Skeletal muscle cell (primary cell): ENCODE measurements around the gene ZNF524.

Experiments used
- DNase-seq: peaks from one replicate; pipeline ENCODE4 v3.0.0-alpha.2; 2010; ENCODE audit warnings: low read depth
- H3K4me3 ChIP-seq: 2 replicates; pipeline ENCODE4 v1.5.1; 2011; ENCODE audit warnings: low read depth, mild to moderate bottlenecking, control low read depth, low read length, moderate library complexity

Gene ZNF524

GRCh38 chr19:55635856-55636440, 35.9 kb downstream of the ZNF524 start:
- H3K4me3 ChIP-seq = peak overlapping the region; percentile 100
- no peak for DNase-seq

- H3K4me3 ChIP-seq = no peak overlapping the region
- DNase-seq = no peak
Observed at GRCh38 chr19:55636723-55637122, 36.6 kb downstream of the ZNF524 start.

- no peak overlapping the region for H3K4me3 ChIP-seq
- no peak for DNase-seq
Observed at GRCh38 chr19:55637534-55637933, 37.4 kb downstream of the ZNF524 start.

GRCh38 chr19:55638864-55639359, 38.8 kb downstream of the ZNF524 start:
- DNase-seq = no peak
- no peak overlapping the region for H3K4me3 ChIP-seq

GRCh38 chr19:55640043-55640576, 40.0 kb downstream of the ZNF524 start:
- DNase-seq = no peak
- peak overlapping the region; percentile 92 for H3K4me3 ChIP-seq

- peak; percentile 59 for DNase-seq
- peak within 1 kb of the TSS; percentile 92 for H3K4me3 ChIP-seq
Observed at GRCh38 chr19:55640577-55641425, 40.7 kb downstream of the ZNF524 start, which contains the start of gene ZNF580. Gene ZNF580, plus strand, starts transcription at chr19:55641002. Its CDS starts 1,507 bp downstream, at chr19:55642509.

- DNase-seq = no peak
- H3K4me3 ChIP-seq = peak overlapping the region; percentile 92
Observed at GRCh38 chr19:55641426-55642152, 41.5 kb downstream of the ZNF524 start.

- DNase-seq = no peak
- H3K4me3 ChIP-seq = peak overlapping the region; percentile 92
Observed at GRCh38 chr19:55642153-55643002, 42.3 kb downstream of the ZNF524 start.

- H3K4me3 ChIP-seq = peak within 1 kb of the TSS; percentile 92
- DNase-seq = peak; percentile 40
Observed at GRCh38 chr19:55643003-55643886, 43.2 kb downstream of the ZNF524 start, which contains the start of gene ZNF581. Gene ZNF581, plus strand, starts transcription at chr19:55643649. Its CDS starts 923 bp downstream, at chr19:55644572.

- no peak for DNase-seq
- peak overlapping the region; percentile 92 for H3K4me3 ChIP-seq
Observed at GRCh38 chr19:55643887-55644176, 43.7 kb downstream of the ZNF524 start.

- peak overlapping the region; percentile 92 for H3K4me3 ChIP-seq
- DNase-seq = no peak
Observed at GRCh38 chr19:55644191-55644833, 44.2 kb downstream of the ZNF524 start.

GRCh38 chr19:55644842-55645511, 44.9 kb downstream of the ZNF524 start:
- DNase-seq = no peak
- H3K4me3 ChIP-seq = peak overlapping the region; percentile 92

GRCh38 chr19:55645512-55645881, 45.4 kb downstream of the ZNF524 start:
- no peak for DNase-seq
- H3K4me3 ChIP-seq = no peak overlapping the region

GRCh38 chr19:55646889-55647731, 47.0 kb downstream of the ZNF524 start:
- peak overlapping the region; percentile 76 for H3K4me3 ChIP-seq
- no peak for DNase-seq

- peak within 1 kb of the TSS; percentile 76 for H3K4me3 ChIP-seq
- peak; percentile 43 for DNase-seq
Observed at GRCh38 chr19:55647732-55648584, 47.9 kb downstream of the ZNF524 start, which contains the start of gene CCDC106. Gene CCDC106, plus strand, starts transcription at chr19:55648212. Its CDS starts 835 bp downstream, at chr19:55649047.
